Endothelial cell of umbilical vein (primary cell): Measurements from ENCODE around the gene TESMIN. TPM values are rescaled to one million over a fixed set of nuclear protein-coding genes. Genes with fewer than 3 reads are reported as not detected.

ENCODE experiments used
- BruUV-seq: library from RNA; stranded (reverse); fragments of 400-500 nt; replicated peaks from 2 replicates; lab custom pipeline; 2021; lab: Mats Ljungman, UMichigan
- CTCF ChIA-PET: fragments of 300-600, 350-600 bp; sonication (Branson Sonifier 250); formaldehyde crosslinking; loops from one replicate; lab custom pipeline; 2021; ENCODE audit warnings: antibody characterized with exemption, inconsistent platforms; lab: Charles Lee
- POLR2A ChIA-PET: fragments of 300-600, 350-600 bp; sonication (Branson Sonifier 250); formaldehyde crosslinking; loops from one replicate; lab custom pipeline; 2021; ENCODE audit warnings: antibody characterized with exemption, inconsistent platforms; lab: Charles Lee
- DNase-seq: peaks from one replicate; pipeline ENCODE4 v3.0.0-alpha.2; 2011; ENCODE audit warnings: low read depth, low spot score
- FAIRE-seq: peaks from 2 replicates; lab custom pipeline; 2011; peaks lifted over from hg19 to GRCh38; lab: Jason Lieb, UNC
- H2AFZ ChIP-seq: 2 replicates; pipeline ENCODE4 v1.6.0; 2012; ENCODE audit warnings: low read depth, low read length, control low read depth, inconsistent platforms
- H3K27ac ChIP-seq: 2 replicates; pipeline ENCODE4 v1.5.1; 2011; ENCODE audit warnings: low read depth, mild to moderate bottlenecking, control low read depth, low read length, moderate library complexity; ENCODE audit not compliant: insufficient read depth
- H3K27me3 ChIP-seq, 2 experiments: 2 replicates each; pipeline versions ENCODE4 v1.6.0 to v1.6.1; 2011; ENCODE audit warnings: low read length in 2 of 2, mixed read lengths in 1 of 2; ENCODE audit not compliant: control insufficient read depth in 2 of 2, insufficient read depth in 2 of 2
- H3K36me3 ChIP-seq, 2 experiments: 2 replicates in 1 of 2; 3 replicates in 1 of 2; pipeline ENCODE4 v1.5.1; 2011; ENCODE audit warnings: low read length in 2 of 2, mild to moderate bottlenecking in 1 of 2, moderate library complexity in 1 of 2; ENCODE audit not compliant: control insufficient read depth in 2 of 2, insufficient read depth in 2 of 2; ENCODE audit errors: extremely low read depth in 1 of 2
- H3K4me1 ChIP-seq: 3 replicates; pipeline ENCODE4 v1.5.1; 2011; ENCODE audit warnings: mild to moderate bottlenecking, low read length; ENCODE audit not compliant: control insufficient read depth, insufficient read depth; ENCODE audit errors: extremely low read depth
- H3K4me2 ChIP-seq: 2 replicates; pipeline ENCODE4 v1.6.1; 2011; ENCODE audit warnings: low read length, control low read depth, mixed read lengths; ENCODE audit not compliant: insufficient read depth
- H3K4me3 ChIP-seq, 3 experiments: fragments of 200-600 bp in 1 of 3; sonication (generic), shearing (Covaris generic) in 1 of 3; replicated peaks in 1 of 3; 2 replicates each; pipeline ENCODE4 v1.5.1; 2011 to 2016; ENCODE audit warnings: control low read depth in 3 of 3, low read length in 3 of 3, mild to moderate bottlenecking in 2 of 3, inconsistent platforms in 1 of 3, low read depth in 1 of 3, moderate library complexity in 1 of 3; ENCODE audit not compliant: insufficient read depth in 1 of 3
- H3K79me2 ChIP-seq: 2 replicates; pipeline ENCODE4 v1.6.0; 2012; ENCODE audit warnings: low read length, inconsistent platforms; ENCODE audit not compliant: control insufficient read depth, insufficient read depth
- H3K9ac ChIP-seq: replicated peaks from 2 replicates; pipeline ENCODE3; 2011; ENCODE audit warnings: low read length, control low read depth; ENCODE audit not compliant: insufficient read depth; ENCODE audit errors: extremely low read depth
- H3K9me1 ChIP-seq: replicated peaks from 3 replicates; pipeline ENCODE4 v1.6.0; 2011; ENCODE audit warnings: mild to moderate bottlenecking, low read length; ENCODE audit not compliant: control insufficient read depth, insufficient read depth; ENCODE audit errors: extremely low read depth
- H3K9me3 ChIP-seq: replicated peaks from 2 replicates; pipeline ENCODE4 v1.5.1; 2012; ENCODE audit warnings: low read length, inconsistent platforms; ENCODE audit not compliant: control insufficient read depth, insufficient read depth
- H4K20me1 ChIP-seq: replicated peaks from 2 replicates; pipeline ENCODE3; 2011; ENCODE audit warnings: mild to moderate bottlenecking, low read length; ENCODE audit not compliant: control insufficient read depth, insufficient read depth; ENCODE audit errors: extremely low read depth
- CTCF ChIP-seq, 2 donors: IDR thresholded peaks; 1 replicate in 1 of 2; 2 replicates in 1 of 2; pipeline ENCODE4 v1.5.1; 2011; ENCODE audit warnings: low read length in 2 of 2, mild to moderate bottlenecking in 2 of 2, moderate library complexity in 2 of 2, control low read depth in 1 of 2, inconsistent platforms in 1 of 2, low read depth in 1 of 2; ENCODE audit not compliant: insufficient read depth in 1 of 2; ENCODE audit errors: extremely low read depth in 1 of 2
- EZH2 ChIP-seq: IDR thresholded peaks from 2 replicates; pipeline ENCODE4 v1.6.1; 2012; ENCODE audit warnings: borderline replicate concordance, low read depth, mild to moderate bottlenecking, moderate library complexity, low read length, inconsistent platforms; ENCODE audit not compliant: severe bottlenecking
- FOS ChIP-seq: IDR thresholded peaks from 2 replicates; pipeline ENCODE4 v1.6.1; 2011; ENCODE audit warnings: mild to moderate bottlenecking, low read length, moderate library complexity, borderline replicate concordance; ENCODE audit not compliant: insufficient read depth
- GATA2 ChIP-seq: IDR thresholded peaks from 2 replicates; pipeline ENCODE4 v1.7.0; 2011; ENCODE audit warnings: low read depth, mild to moderate bottlenecking, moderate library complexity, mixed read lengths, low read length; ENCODE audit not compliant: insufficient read length, insufficient read depth
- JUN ChIP-seq: IDR thresholded peaks from 2 replicates; pipeline ENCODE4 v1.6.1; 2011; ENCODE audit warnings: borderline replicate concordance, low read depth; ENCODE audit not compliant: insufficient read length, insufficient read depth
- MAX ChIP-seq: IDR thresholded peaks from 2 replicates; pipeline ENCODE4 v1.6.1; 2011; ENCODE audit not compliant: insufficient read depth, insufficient read length
- MYC ChIP-seq: IDR thresholded peaks from one replicate; pipeline ENCODE4 v1.6.1; 2011; ENCODE audit warnings: mild to moderate bottlenecking, low read depth, low read length
- POLR2A ChIP-seq: IDR thresholded peaks from 2 replicates; pipeline ENCODE4 v1.6.1; 2012; ENCODE audit warnings: low read depth, mild to moderate bottlenecking, control low read depth, low read length
- POLR2AphosphoS5 ChIP-seq: IDR thresholded peaks from 2 replicates; pipeline ENCODE4 v1.6.1; 2012; ENCODE audit warnings: low read depth, mild to moderate bottlenecking, control low read depth, low read length, moderate library complexity; ENCODE audit not compliant: insufficient read depth
- dilution Hi-C: fragments of 300-500 bp; cut with MboI; formaldehyde crosslinking; loops from one replicate; pipeline ENCODE4 v1.15.0; 2019; ENCODE audit warnings: low sequenced_read_pairs; ENCODE audit not compliant: extremely low pct_ligation_motif_present
- intact Hi-C: fragments of 100-400 bp; cut with micrococcal nuclease; formaldehyde crosslinking; loops from one replicate; pipeline ENCODE4 v1.10.0; 2022
- polyA plus RNA-seq, 4 experiments: library from polyadenylated mRNA; depleted of rRNA in 3 of 4; stranded (reverse) in 3 of 4; unstranded in 1 of 4; fragments of >200 nt; gene quantifications; 2 replicates each; pipeline versions ENCODE4 v1.2.1 to v1.2.3, GENCODE V29; 2011 to 2012; ENCODE audit warnings: missing spikeins in 1 of 4
- total RNA-seq: library from RNA; stranded (reverse); gene quantifications from 2 replicates; pipeline ENCODE4 v1.2.3, GENCODE V29; 2021

TESMIN gene
- total and polyA plus RNA-seq, 2 donors (not counting 3 experiments of a cell fraction or from before 2014, with no cell fraction given): 1.7 to 6.1 TPM

- no TSS peak for BruUV-seq
- Histone ChIP-seq H3K9me1 (no peaks in the 10 kb centered on the region), H3K4me3 (no peak overlapping the region), H3K9ac (no peak overlapping the region), H3K36me3 (peaks cover 2 to 34% of the 10 kb centered on the region in 2 experiments), H3K4me1 (no peaks in the 10 kb centered on the region), H3K27ac (no peak overlapping the region), H3K79me2 (no peaks in the 10 kb centered on the region), H3K27me3 (no peaks in the 10 kb centered on the region), H2AFZ (no peak overlapping the region), H3K9me3 (no peaks in the 10 kb centered on the region), H3K4me2 (no peak overlapping the region), H4K20me1 (no peaks in the 10 kb centered on the region)
- ChIA-PET CTCF (interaction anchor here (0.7 kb wide), 1 partner anchor 187 kb away, joined by 3 read pairs; no protein-coding TSS in a partner anchor), POLR2A (interaction anchor here (0.5 kb wide), 1 partner anchor 64 kb away, joined by 4 read pairs; no protein-coding TSS in a partner anchor)
- DNase-seq: no peak
- dilution Hi-C loops (no loop called here), intact Hi-C loops (no loop called here)
- FAIRE-seq: no peak
- TF ChIP-seq POLR2A (no peak), POLR2AphosphoS5 (no peak), MYC (no peak), GATA2 (no peak), MAX (no peak), EZH2 (no peak), JUN (no peak), FOS (no peak), CTCF (IDR thresholded peaks at IDR 0.05; ENCODE audit: extremely low read depth in 1 of 2, insufficient read depth in 1 of 2, low read depth in 1 of 2, low read length in 2 of 2) (no peak)
Measured at GRCh38 chr11:68763926-68764657, 12.8 kb upstream of the TESMIN start.
